NT2/D1 (cell line): ENCODE results near the gene SATB2.

Source experiments
- YY1 ChIP-seq: IDR thresholded peaks from 2 replicates; pipeline ENCODE4 v1.6.1; 2011; ENCODE audit not compliant: insufficient read length, insufficient read depth
- ZNF274 ChIP-seq: IDR thresholded peaks from 2 replicates; pipeline ENCODE4 v1.6.1; 2011; ENCODE audit warnings: mild to moderate bottlenecking, low read depth, low read length

- TF ChIP-seq ZNF274 (no peak), YY1 (no peak)
Measured at GRCh38 chr2:199433204-199433832, 24.4 kb downstream of the SATB2 start.
